ENCODE results near the gene NFATC2IP. TPM values are rescaled to one million over a fixed set of nuclear protein-coding genes. Genes with fewer than 3 reads are reported as not detected.

NFATC2IP gene
- total RNA-seq, 1 donor from 2014 or later: 26.0 TPM

GRCh38 chr16:28943281-28943680, 7.5 kb upstream of the NFATC2IP start:
- no peaks in the 10 kb centered on the region for H3K36me3 ChIP-seq
- TF ChIP-seq POLR2AphosphoS5 (IDR thresholded peaks at IDR 0.05; ENCODE audit: insufficient read depth in 1 of 2, low read depth in 1 of 2) (no peak), POLR2A (IDR thresholded peaks at IDR 0.05) (no peak)
- TF ChIP-seq, protein P1, sequence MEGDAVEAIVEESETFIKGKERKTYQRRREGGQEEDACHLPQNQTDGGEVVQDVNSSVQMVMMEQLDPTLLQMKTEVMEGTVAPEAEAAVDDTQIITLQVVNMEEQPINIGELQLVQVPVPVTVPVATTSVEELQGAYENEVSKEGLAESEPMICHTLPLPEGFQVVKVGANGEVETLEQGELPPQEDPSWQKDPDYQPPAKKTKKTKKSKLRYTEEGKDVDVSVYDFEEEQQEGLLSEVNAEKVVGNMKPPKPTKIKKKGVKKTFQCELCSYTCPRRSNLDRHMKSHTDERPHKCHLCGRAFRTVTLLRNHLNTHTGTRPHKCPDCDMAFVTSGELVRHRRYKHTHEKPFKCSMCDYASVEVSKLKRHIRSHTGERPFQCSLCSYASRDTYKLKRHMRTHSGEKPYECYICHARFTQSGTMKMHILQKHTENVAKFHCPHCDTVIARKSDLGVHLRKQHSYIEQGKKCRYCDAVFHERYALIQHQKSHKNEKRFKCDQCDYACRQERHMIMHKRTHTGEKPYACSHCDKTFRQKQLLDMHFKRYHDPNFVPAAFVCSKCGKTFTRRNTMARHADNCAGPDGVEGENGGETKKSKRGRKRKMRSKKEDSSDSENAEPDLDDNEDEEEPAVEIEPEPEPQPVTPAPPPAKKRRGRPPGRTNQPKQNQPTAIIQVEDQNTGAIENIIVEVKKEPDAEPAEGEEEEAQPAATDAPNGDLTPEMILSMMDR (IDR thresholded peaks at IDR 0.05): no peak
- intact Hi-C loops (cut with DNase I): loop anchor here (10.0 kb wide), 1 partner anchor 128 kb away; no protein-coding TSS in a partner anchor
- H3K9me3 ChIP-seq: no peaks in the 10 kb centered on the region
- H3K4me3 ChIP-seq: no peak overlapping the region
- H3K27me3 ChIP-seq: no peaks in the 10 kb centered on the region
- H3K4me1 ChIP-seq: peaks cover 14% of the 10 kb centered on the region
- no peak overlapping the region for H3K27ac ChIP-seq
- no peak for DNase-seq (ENCODE audit: extremely low spot score in 2 of 2)

DNA sequence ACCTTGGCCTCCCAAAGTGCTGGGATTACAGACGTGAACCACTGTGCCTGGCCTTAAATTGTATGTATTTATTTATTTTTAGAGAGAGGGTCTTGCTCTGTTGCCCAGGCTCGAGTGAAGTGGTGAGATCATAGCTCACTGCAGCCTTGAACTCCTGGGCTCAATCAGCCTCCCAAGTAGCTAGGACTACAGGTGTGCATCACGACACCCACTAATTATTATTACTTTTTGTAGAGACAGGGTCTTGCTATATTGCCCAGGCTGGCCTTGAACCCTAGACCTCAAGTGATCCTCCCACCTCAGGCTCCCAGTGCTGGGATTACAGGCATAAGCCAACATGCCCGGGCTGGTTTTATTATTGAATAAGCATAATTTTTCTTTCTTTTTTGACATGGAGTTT, 4.1 kb upstream of the NFATC2IP start:
- no peaks in the 10 kb centered on the region for H3K36me3 ChIP-seq
- intact Hi-C loops (cut with DNase I): loop anchor here (10.0 kb wide), 1 partner anchor 132 kb away; no protein-coding TSS in a partner anchor
- TF ChIP-seq, protein P1 (IDR thresholded peaks at IDR 0.05): no peak
- no peak for TF ChIP-seq POLR2A (IDR thresholded peaks at IDR 0.05)
- no peak for TF ChIP-seq POLR2AphosphoS5 (IDR thresholded peaks at IDR 0.05; ENCODE audit: insufficient read depth in 1 of 2, low read depth in 1 of 2)

DNA sequence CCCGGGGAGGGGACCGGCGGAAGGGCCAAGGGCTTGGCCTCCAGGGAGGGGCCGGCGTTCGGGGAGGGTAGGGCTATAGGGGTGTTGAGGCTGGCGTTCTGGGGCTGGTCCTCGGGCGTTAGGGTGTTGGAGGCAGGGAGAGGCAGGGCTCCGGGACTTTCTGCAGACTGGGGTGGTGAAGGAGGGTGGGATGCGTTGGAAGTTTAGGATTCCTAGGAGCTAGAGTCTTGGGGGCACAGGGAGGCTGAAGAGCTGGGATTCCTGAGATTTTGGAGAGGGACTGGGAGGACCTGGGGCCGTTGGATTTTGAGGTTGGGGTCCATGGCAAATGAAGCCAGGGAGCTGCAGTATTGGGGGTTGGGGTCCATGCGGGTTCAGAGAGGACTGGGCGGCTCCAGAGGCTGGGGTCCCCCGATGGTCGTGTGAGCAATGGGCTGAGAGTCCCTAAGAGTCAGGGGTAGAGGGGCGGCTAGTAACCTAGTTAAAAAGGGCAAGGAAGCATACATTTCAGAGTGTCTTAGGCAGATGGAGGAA, 740 bp downstream of the NFATC2IP start:
- no peak for DNase-seq (ENCODE audit: extremely low spot score in 2 of 2)
- peaks cover 0 to 36% of the 10 kb centered on the region in 2 donors for H3K36me3 ChIP-seq
- intact Hi-C loops (cut with DNase I): no loop called here
- H3K4me1 ChIP-seq: peaks cover 24% of the 10 kb centered on the region
- peak overlapping the region; percentile 69 to 95 for H3K4me3 ChIP-seq
- H3K27me3 ChIP-seq: no peaks in the 10 kb centered on the region
- peak overlapping the region; percentile 69 for H3K27ac ChIP-seq
- H3K9me3 ChIP-seq: no peaks in the 10 kb centered on the region
- TF ChIP-seq POLR2A (IDR thresholded peaks at IDR 0.05) (no peak), POLR2AphosphoS5 (IDR thresholded peaks at IDR 0.05; ENCODE audit: insufficient read depth in 1 of 2, low read depth in 1 of 2) (no peak)
- TF ChIP-seq, protein P1 (IDR thresholded peaks at IDR 0.05): no peak

More for the DNA sequence above, 4.1 kb upstream of the NFATC2IP start:
- H3K4me3 ChIP-seq: no peak overlapping the region
- no peaks in the 10 kb centered on the region for H3K27me3 ChIP-seq
- H3K27ac ChIP-seq: no peak overlapping the region
- H3K9me3 ChIP-seq: no peaks in the 10 kb centered on the region
- no peak for DNase-seq (ENCODE audit: extremely low spot score in 2 of 2)
- H3K4me1 ChIP-seq: peaks cover 24% of the 10 kb centered on the region

DNA sequence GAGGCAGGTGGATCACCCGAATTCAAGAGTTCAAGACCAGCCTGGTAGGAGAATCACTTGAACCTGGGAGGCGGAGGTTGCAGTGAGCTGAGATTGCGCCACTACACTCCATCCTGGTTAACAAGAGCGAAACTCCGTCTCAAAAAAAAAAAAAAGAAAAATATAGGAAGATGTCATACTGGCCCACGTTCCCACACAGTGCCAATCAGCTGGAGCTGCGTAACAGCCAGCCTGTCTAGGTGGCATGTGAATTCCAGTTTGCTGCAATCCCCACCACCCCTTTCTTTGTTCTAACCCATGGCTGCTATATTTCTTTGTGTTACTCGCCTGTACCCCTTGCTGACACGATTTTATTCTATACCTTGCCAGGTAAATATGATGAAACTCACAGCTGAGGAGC, 7.5 kb downstream of the NFATC2IP start:
- no peak overlapping the region for H3K27ac ChIP-seq
- H3K4me3 ChIP-seq: no peak overlapping the region
- H3K36me3 ChIP-seq: peaks cover 0 to 56% of the 10 kb centered on the region in 2 donors
- TF ChIP-seq, protein P1 (IDR thresholded peaks at IDR 0.05): no peak
- TF ChIP-seq POLR2A (IDR thresholded peaks at IDR 0.05) (no peak), POLR2AphosphoS5 (IDR thresholded peaks at IDR 0.05; ENCODE audit: insufficient read depth in 1 of 2, low read depth in 1 of 2) (no peak)
- intact Hi-C loops (cut with DNase I): no loop called here
- H3K4me1 ChIP-seq: no peaks in the 10 kb centered on the region
- no peaks in the 10 kb centered on the region for H3K27me3 ChIP-seq
- H3K9me3 ChIP-seq: no peaks in the 10 kb centered on the region
- no peak for DNase-seq (ENCODE audit: extremely low spot score in 2 of 2)

DNA sequence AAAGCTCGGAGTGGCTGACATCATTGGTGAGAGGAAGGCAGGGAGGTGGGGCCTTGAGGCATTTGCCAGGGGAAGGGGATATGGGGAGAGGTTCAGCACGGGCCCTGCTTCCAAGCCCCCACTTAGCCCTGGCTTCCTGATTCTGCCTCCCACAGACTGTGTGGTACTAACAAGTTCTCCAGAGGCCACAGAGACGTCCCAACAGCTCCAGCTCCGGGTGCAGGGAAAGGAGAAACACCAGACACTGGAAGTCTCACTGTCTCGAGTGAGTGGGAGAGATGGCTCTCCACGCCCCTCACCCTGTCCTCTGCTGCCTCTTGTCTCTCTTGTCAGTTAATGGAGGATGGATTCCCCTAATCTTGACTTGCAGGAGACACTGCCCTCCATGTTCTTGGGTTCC, 8.1 kb downstream of the NFATC2IP start:
- Histone ChIP-seq H3K4me3 (no peak overlapping the region), H3K27me3 (no peaks in the 10 kb centered on the region), H3K27ac (no peak overlapping the region), H3K36me3 (peaks cover 0 to 58% of the 10 kb centered on the region in 2 donors), H3K9me3 (no peaks in the 10 kb centered on the region), H3K4me1 (no peaks in the 10 kb centered on the region)
- TF ChIP-seq, protein P1 (IDR thresholded peaks at IDR 0.05): no peak
- no peak for TF ChIP-seq POLR2AphosphoS5 (IDR thresholded peaks at IDR 0.05; ENCODE audit: insufficient read depth in 1 of 2, low read depth in 1 of 2)
- no peak for TF ChIP-seq POLR2A (IDR thresholded peaks at IDR 0.05)
- DNase-seq (ENCODE audit: extremely low spot score in 2 of 2): no peak
- intact Hi-C loops (cut with DNase I): no loop called here
